Mucosa of rectum (tissue), 2 donors: Measurements from ENCODE around the gene ANKDD1B.
"Not testable (repeated sequence)": the region's sequence is repeated elsewhere in the genome, so short reads cannot be mapped to it uniquely, and the experiment has no call there.

Experiments
- H3K27ac ChIP-seq, 2 donors: one replicate each; pipeline ENCODE4 v1.7.0; 2013; ENCODE audit warnings: inconsistent platforms in 2 of 2, low read depth in 2 of 2, low read length in 2 of 2
- H3K27me3 ChIP-seq, 2 donors: one replicate each; pipeline ENCODE4 v1.7.0; 2013; ENCODE audit warnings: low read length in 2 of 2; ENCODE audit not compliant: control insufficient read depth in 2 of 2, insufficient read depth in 2 of 2
- H3K36me3 ChIP-seq, 2 donors: one replicate each; pipeline ENCODE4 v1.7.0; 2013; ENCODE audit warnings: low read length in 2 of 2; ENCODE audit not compliant: control insufficient read depth in 2 of 2, insufficient read depth in 2 of 2
- H3K4me1 ChIP-seq, 2 donors: one replicate each; pipeline ENCODE4 v1.7.0; 2013; ENCODE audit warnings: low read length in 2 of 2, mild to moderate bottlenecking in 1 of 2; ENCODE audit not compliant: control insufficient read depth in 2 of 2, insufficient read depth in 2 of 2
- H3K4me3 ChIP-seq, 2 donors: one replicate each; pipeline ENCODE4 v1.7.0; 2013; ENCODE audit warnings: low read length in 2 of 2
- H3K9ac ChIP-seq, 2 donors: one replicate each; pipeline ENCODE4 v1.7.0; 2013; ENCODE audit warnings: low read length in 2 of 2, low read depth in 1 of 2, mild to moderate bottlenecking in 1 of 2
- H3K9me3 ChIP-seq, 2 donors: one replicate each; pipeline ENCODE4 v1.7.0; 2013; ENCODE audit warnings: low read length in 2 of 2; ENCODE audit not compliant: control insufficient read depth in 2 of 2
- donor health status: healthy.
- donor health status: Normal muscosa, but diverticular disease.

Gene ANKDD1B

GRCh38 chr5:75611311-75612225 lies at the start of gene ANKDD1B:
Gene ANKDD1B (plus strand): TSS chr5:75611453. CDS start chr5:75611635, 182 bp downstream.
- H3K4me3 ChIP-seq = peak within 1 kb of the TSS; percentile 73 to 84
- no peaks in the 10 kb centered on the region for H3K9me3 ChIP-seq
- no peaks in the 10 kb centered on the region for H3K27me3 ChIP-seq
- peak within 1 kb of the TSS; percentile 86 to 87 for H3K9ac ChIP-seq
- no peaks in the 10 kb centered on the region for H3K36me3 ChIP-seq
- peaks cover 3 to 16% of the 10 kb centered on the region in 2 donors for H3K4me1 ChIP-seq
- peak within 1 kb of the TSS; percentile 80 to 81 for H3K27ac ChIP-seq

- not testable (repeated sequence) for H3K4me3 ChIP-seq, H3K27ac ChIP-seq, H3K9ac ChIP-seq, H3K4me1 ChIP-seq, H3K36me3 ChIP-seq, H3K27me3 ChIP-seq, H3K9me3 ChIP-seq
Measured at GRCh38 chr5:75565991-75566709, 45.1 kb upstream of the ANKDD1B start.

GRCh38 chr5:75566710-75567309 lies 44.4 kb upstream of the ANKDD1B start:
- Histone ChIP-seq H3K27me3 (no peaks in the 10 kb centered on the region), H3K36me3 (peaks cover 0 to 6% of the 10 kb centered on the region in 2 donors), H3K27ac (no peak overlapping the region), H3K9me3 (no peaks in the 10 kb centered on the region), H3K4me3 (no peak overlapping the region), H3K4me1 (no peaks in the 10 kb centered on the region), H3K9ac (no peak overlapping the region)

GRCh38 chr5:75567710-75568109 lies 43.5 kb upstream of the ANKDD1B start:
- Histone ChIP-seq H3K36me3 (peaks cover 0 to 6% of the 10 kb centered on the region in 2 donors), H3K27ac (no peak overlapping the region), H3K27me3 (no peaks in the 10 kb centered on the region), H3K4me3 (no peak overlapping the region), H3K9ac (no peak overlapping the region), H3K4me1 (no peaks in the 10 kb centered on the region), H3K9me3 (no peaks in the 10 kb centered on the region)

GRCh38 chr5:75568202-75568601 lies 43.1 kb upstream of the ANKDD1B start:
- Histone ChIP-seq H3K27me3 (no peaks in the 10 kb centered on the region), H3K9ac (no peak overlapping the region), H3K4me3 (no peak overlapping the region), H3K4me1 (no peaks in the 10 kb centered on the region), H3K27ac (no peak overlapping the region), H3K36me3 (peaks cover 0 to 6% of the 10 kb centered on the region in 2 donors), H3K9me3 (no peaks in the 10 kb centered on the region)

- no peak overlapping the region for H3K9ac ChIP-seq
- H3K27me3 ChIP-seq = no peaks in the 10 kb centered on the region
- H3K36me3 ChIP-seq = peaks cover 0 to 6% of the 10 kb centered on the region in 2 donors
- no peaks in the 10 kb centered on the region for H3K4me1 ChIP-seq
- no peaks in the 10 kb centered on the region for H3K9me3 ChIP-seq
- H3K27ac ChIP-seq = no peak overlapping the region
- no peak overlapping the region for H3K4me3 ChIP-seq
Measured at GRCh38 chr5:75571547-75571946, 39.7 kb upstream of the ANKDD1B start.

- peak overlapping the region in 1 of 2 donors; percentile 23 for H3K27ac ChIP-seq
- no peak overlapping the region for H3K9ac ChIP-seq
- H3K36me3 ChIP-seq = peaks cover 3 to 11% of the 10 kb centered on the region in 2 donors
- H3K4me3 ChIP-seq = no peak overlapping the region
- no peaks in the 10 kb centered on the region for H3K27me3 ChIP-seq
- H3K9me3 ChIP-seq = no peaks in the 10 kb centered on the region
- H3K4me1 ChIP-seq = no peaks in the 10 kb centered on the region
Measured at GRCh38 chr5:75574791-75575190, 36.5 kb upstream of the ANKDD1B start.

GRCh38 chr5:75578280-75578679 lies 33.0 kb upstream of the ANKDD1B start:
- not testable (repeated sequence) for H3K9me3 ChIP-seq, H3K27ac ChIP-seq, H3K9ac ChIP-seq, H3K27me3 ChIP-seq, H3K4me3 ChIP-seq, H3K4me1 ChIP-seq, H3K36me3 ChIP-seq

- Histone ChIP-seq H3K9me3 (no peaks in the 10 kb centered on the region), H3K27me3 (no peaks in the 10 kb centered on the region), H3K4me1 (no peaks in the 10 kb centered on the region), H3K4me3 (no peak overlapping the region), H3K27ac (no peak overlapping the region), H3K36me3 (peaks cover 0 to 7% of the 10 kb centered on the region in 2 donors), H3K9ac (no peak overlapping the region)
Measured at GRCh38 chr5:75584641-75585040, 26.6 kb upstream of the ANKDD1B start.

- peaks cover 3 to 12% of the 10 kb centered on the region in 2 donors for H3K36me3 ChIP-seq
- no peak overlapping the region for H3K27ac ChIP-seq
- no peak overlapping the region for H3K4me3 ChIP-seq
- H3K27me3 ChIP-seq = no peaks in the 10 kb centered on the region
- no peak overlapping the region for H3K9ac ChIP-seq
- peaks cover 0 to 3% of the 10 kb centered on the region in 2 donors for H3K4me1 ChIP-seq
- no peaks in the 10 kb centered on the region for H3K9me3 ChIP-seq
Measured at GRCh38 chr5:75588666-75589065, 22.6 kb upstream of the ANKDD1B start.
